Esophagus muscularis mucosa (tissue), 4 donors: ENCODE measurements around the gene IFNGR1.

Experiments used
- EP300 ChIP-seq: sonication (generic); formaldehyde crosslinking; IDR thresholded peaks from one replicate; pipeline ENCODE4 v1.6.1; 2017; ENCODE audit warnings: antibody characterized with exemption
- POLR2A ChIP-seq: fragments of 450-650 bp; IDR thresholded peaks from one replicate; pipeline ENCODE4 v1.6.1; 2017; ENCODE audit warnings: antibody characterized with exemption, moderate library complexity, mild to moderate bottlenecking, low read depth
- POLR2AphosphoS5 ChIP-seq, 2 donors: sonication (generic); formaldehyde crosslinking; IDR thresholded peaks; one replicate each; pipeline ENCODE4 v1.6.1; 2017; ENCODE audit warnings: antibody characterized with exemption in 2 of 2
- TF ChIP-seq, protein P1 (sequence below), 3 experiments: fragments of 200-600 bp in 2 of 3; fragments of 450-650 bp in 1 of 3; sonication (generic) in 2 of 3; IDR thresholded peaks; one replicate each; pipeline ENCODE4 v1.5.1; 2017 to 2019; ENCODE audit warnings: antibody characterized with exemption in 3 of 3, mild to moderate bottlenecking in 2 of 3, moderate library complexity in 1 of 3

DNA sequence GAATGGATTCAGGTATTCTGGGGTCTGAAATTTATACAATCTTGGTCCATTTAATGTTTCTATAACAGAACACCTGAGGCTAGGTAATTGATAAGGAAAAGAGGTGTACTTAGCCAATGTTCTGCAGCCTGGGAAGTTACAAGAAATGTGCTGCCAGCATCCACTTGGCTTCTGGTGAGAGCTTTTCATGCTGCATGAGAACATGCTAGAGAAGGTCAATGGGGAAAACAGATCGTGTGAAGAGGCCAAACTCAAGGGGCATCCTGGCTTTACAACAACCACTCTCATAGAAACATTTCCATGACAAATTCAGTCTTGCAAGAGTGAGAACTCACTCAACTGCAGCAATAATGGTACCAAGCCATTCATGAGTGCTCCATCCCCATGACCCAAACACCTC lies 62.5 kb downstream of the IFNGR1 start:
- TF ChIP-seq, protein P1, sequence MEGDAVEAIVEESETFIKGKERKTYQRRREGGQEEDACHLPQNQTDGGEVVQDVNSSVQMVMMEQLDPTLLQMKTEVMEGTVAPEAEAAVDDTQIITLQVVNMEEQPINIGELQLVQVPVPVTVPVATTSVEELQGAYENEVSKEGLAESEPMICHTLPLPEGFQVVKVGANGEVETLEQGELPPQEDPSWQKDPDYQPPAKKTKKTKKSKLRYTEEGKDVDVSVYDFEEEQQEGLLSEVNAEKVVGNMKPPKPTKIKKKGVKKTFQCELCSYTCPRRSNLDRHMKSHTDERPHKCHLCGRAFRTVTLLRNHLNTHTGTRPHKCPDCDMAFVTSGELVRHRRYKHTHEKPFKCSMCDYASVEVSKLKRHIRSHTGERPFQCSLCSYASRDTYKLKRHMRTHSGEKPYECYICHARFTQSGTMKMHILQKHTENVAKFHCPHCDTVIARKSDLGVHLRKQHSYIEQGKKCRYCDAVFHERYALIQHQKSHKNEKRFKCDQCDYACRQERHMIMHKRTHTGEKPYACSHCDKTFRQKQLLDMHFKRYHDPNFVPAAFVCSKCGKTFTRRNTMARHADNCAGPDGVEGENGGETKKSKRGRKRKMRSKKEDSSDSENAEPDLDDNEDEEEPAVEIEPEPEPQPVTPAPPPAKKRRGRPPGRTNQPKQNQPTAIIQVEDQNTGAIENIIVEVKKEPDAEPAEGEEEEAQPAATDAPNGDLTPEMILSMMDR (IDR thresholded peaks at IDR 0.05) = no peak
- TF ChIP-seq POLR2AphosphoS5 (IDR thresholded peaks at IDR 0.05) (no peak), POLR2A (no peak), EP300 (no peak)
